GM19240 (cell line): ENCODE data around the gene KIF3B.
"Not testable (repeated sequence)": the region's sequence is repeated elsewhere in the genome, so short reads cannot be mapped to it uniquely, and the experiment has no call there.

ENCODE experiments used
- DNase-seq: peaks from one replicate; pipeline ENCODE4 v3.0.0; 2011; ENCODE audit warnings: low spot score; ENCODE audit not compliant: insufficient read length

The KIF3B gene

GRCh38 chr20:32277361-32278198 lies at the start of gene KIF3B:
TSS of gene KIF3B (plus strand) at chr20:32277651. CDS start at chr20:32309778, 32,127 bp downstream.
- peak; percentile 88 for DNase-seq

DNA sequence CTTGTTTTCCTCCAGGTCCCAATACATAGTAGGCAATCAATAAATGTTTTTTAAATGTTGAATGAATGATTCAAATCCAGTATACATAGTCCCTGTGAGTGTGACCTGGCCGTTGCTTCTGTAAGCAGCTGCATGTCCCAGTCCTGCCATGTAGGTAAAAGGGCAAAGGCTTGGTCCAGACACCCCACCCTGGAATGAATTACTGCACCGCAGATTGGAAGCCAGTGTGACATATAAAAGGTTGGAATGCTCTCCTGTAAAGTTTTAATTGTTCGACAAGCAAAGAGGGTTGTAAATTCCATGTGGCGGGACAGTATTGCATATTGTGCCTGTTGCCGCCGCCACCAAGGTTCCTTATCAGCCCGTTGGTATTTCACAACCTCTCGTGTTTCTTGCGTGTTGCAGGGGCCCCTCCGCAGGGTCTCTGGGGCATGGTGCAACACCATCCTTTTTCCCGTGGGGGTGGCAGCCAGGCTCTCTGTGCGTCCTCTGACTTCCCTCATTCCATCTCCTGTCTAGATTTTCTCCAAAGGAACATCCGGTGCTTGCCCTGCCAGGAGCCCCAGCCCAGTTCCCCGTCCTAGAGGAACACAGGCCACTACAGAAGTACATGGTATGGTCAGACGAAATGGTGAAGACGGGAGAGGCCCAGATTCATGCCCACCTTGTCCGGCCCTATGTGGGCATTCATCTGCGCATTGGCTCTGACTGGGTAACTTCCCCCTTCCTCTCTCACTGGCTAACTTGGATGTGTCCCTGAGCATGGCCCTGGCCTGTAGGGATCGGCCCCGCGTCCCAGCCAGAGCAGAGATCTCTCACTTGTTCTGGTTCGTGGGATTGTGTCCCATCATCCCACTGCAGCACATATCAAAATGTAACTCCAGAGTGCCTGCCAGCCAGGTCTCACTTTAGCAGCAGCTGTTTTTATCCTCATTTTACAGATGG lies 49.4 kb upstream of the KIF3B start:
- DNase-seq: no peak

GRCh38 chr20:32229251-32229747 lies 48.2 kb upstream of the KIF3B start:
- no peak for DNase-seq

- no peak for DNase-seq
Observed at GRCh38 chr20:32230707-32231106, 46.7 kb upstream of the KIF3B start.

- no peak for DNase-seq
Observed at GRCh38 chr20:32231245-32231644, 46.2 kb upstream of the KIF3B start.

DNA sequence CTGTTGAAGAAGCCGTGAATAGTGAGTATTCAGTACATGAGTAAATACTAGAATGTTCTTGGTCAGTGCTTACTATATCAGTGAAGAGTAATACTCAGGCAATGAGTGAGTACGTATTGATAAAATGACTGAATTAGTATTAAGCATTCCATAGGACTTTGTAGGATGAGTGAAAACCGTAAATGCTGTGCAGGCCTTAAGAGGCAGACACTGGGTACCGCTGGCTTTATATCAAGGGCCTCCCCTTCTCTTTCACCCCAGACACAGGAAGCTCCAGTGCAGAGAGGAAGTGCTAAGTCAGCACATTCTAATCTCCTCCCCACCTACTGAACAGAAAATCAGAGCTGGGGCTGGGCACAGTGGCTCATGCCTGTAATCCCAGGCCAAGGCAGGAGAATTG lies 45.6 kb upstream of the KIF3B start:
- no peak for DNase-seq

DNA sequence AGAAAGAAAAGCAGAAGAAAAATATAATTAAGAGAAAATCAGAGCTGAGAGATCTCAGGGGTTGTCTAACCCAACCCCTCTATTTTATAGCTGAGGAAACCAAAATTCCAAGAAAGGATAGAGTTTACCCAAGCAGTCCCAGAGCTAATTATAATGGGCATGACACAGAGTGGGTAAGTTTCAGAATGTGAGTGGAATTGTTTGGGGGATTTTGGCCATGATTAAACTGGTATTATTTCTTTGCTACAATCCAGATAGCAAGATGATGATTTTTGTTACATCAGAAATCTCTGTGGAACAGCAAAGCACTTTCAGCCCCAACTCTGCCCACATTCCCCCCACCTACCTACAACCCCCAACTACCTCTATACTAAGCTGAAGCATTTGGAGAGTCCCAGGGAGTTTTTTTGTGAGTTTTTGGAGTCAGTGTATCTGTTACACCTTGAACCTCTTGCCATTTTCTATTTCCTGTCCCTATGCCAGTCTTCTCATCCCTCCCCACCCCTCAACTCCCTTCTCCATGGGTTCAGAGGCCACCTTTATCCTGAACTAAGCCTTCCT lies 45.0 kb upstream of the KIF3B start:
- DNase-seq: no peak

DNA sequence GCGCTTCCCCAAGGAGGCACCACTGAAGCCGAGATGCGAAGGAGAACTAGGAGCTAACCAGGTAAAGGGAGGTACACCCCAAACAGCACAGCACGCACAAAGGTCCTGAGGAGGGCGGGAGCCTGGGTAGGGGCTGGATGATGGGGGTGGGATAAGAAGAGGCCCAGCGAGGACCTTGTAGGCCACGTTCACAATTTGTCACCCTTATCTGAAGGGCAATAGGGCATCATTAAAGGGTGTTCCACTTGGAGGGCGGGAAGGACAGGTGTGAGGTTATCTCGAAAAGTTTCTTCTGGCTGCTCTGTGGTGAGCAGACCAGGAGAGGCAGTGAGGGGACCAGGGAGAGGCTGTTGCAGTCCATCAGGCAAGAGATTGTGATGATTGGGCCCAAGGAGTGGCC lies 44.2 kb upstream of the KIF3B start:
- DNase-seq: no peak

GRCh38 chr20:32234135-32234808 lies 43.2 kb upstream of the KIF3B start:
- no peak for DNase-seq

DNA sequence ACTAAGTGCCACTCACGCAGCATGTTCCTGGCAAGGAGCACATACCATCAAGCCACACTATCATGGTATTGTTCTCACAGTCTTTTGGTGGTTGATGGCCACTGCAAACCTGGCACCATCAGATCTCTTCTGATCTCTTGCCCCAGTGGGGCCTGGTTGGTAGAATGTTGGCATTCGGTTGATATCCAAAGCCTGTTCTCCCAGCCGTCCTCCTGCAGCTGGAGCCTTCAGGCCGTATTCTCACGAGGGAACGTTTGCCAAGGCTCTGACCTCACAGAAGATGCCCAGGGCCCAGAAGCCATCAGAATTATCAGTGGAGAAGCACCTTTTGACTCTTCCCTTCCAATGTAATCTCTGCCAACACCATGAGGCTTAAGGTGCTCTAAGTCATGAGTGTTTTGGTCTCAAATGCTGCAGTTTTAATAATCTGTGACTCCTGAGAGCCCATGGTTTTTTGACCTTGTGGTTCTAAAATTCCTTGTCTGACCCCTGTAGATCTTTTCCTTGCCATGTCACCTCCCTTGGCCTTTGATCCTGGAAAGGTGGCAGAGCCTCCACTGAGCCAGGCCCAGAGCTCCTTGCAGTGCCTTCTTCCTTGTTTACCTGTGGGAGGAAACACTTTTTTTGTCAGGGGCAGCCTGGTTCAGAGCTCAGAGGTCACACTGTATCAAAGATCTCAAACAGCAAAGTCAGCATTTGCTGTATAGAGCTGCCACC lies 42.0 kb upstream of the KIF3B start:
- no peak for DNase-seq

DNA sequence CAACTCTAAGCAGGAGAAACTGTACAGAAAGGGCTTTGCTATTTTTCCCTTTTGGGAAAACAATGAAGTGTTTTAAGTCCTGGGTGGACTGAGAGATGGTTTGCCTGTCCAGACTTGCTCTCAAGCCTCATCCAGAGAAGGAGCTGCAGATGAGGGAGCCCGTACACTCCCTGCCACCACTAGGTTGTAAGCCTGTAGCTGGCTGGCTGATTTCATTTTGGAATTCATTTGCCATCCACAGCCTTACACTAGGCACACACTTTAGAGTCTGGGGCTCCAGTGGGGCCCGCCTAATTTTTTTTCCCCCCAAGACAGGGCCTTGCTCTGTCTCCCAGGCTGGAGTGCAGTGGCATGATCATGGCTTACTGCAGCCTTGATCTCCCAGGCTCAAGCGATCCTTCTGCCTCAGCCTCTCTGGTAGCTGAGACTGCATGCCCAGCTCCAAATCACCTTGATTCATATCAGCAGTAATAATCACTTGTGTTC lies 41.4 kb upstream of the KIF3B start:
- no peak for DNase-seq

GRCh38 chr20:32236819-32237218 lies 40.6 kb upstream of the KIF3B start:
- no peak for DNase-seq

DNA sequence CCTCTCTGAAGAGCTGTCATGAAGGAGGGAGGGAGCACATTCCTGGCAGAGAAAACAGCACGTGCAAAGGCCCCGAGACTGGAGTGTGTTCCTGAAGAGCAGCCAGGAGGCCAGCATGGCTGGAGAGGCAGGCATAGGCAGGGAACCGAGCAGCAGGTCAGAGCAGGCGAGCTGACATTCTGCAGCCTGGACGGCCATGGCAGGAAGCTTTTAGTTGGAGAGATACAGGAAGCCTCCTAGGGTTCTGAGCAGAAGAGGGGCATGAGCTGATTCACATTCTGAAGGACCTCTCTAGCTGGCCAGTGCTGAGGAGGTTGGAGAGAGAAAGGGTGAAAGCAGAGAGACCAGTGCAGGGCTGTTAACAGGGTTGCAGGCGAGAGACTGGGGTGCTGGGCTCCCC lies 40.0 kb upstream of the KIF3B start:
- DNase-seq: no peak

DNA sequence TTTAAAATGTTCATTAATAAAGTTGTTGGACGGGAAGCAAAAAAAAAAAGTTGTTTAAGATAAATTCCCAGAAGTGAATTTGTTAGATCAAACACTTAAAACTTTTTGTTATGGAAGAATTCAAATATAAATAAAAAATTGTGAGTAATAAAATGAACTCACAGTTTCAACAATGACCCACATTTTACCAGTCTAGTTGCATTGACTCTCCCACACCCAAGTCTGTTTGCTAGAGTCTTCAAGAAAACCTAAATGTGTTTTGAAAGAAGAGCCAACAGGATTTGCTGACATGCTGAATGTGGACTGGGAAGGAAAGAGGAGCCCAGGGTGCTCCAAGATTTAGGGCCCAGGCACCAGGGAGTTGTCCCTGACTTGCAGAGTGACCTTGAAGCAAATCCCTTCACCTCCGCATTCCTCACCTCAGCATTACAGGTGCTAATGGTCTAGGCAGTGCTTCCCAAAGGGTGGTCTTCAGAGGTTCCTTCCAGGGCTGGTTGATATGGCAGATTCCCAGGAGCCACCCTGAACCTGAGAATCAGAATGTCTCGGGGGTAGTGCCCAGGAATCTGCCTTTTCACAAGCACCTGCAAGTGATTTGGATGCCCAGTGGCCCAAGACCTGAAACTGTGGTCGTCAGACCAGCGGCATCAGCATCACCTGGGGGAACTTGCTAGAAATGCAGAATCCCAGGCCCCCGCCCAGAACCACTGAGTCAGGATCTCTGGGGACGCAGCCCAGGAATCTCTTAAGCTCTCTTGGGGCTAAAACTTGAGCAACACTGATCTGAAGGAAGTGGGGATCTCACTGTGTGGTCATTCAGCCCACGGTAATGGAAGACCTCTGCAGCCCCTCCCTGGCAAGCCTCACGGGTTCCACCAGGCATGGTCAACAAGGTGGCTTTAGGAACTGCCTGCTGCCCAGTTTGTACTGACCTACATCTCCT lies 38.7 kb upstream of the KIF3B start:
- no peak for DNase-seq

DNA sequence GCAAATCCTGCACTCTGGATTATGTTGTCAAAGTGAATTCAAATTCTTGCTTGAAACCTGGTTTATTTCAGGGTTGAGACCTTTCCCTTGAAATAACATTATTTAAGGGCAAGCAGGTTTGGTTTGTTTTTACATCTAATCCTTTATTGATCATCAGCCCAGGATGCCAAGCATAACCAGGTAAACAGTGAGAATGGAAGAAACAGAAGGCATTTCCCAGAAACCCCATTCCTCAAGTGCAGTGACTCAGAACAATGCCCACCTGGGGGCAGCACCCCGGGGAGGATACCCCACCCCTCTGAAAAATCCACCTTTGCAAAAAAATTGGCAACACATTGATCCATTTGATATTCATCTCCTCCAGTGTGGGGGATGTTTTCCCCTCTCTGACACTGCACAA lies 37.2 kb upstream of the KIF3B start:
- DNase-seq: no peak

GRCh38 chr20:32241807-32242206 lies 35.6 kb upstream of the KIF3B start:
- DNase-seq: no peak

GRCh38 chr20:32244150-32244823 lies 33.2 kb upstream of the KIF3B start:
- DNase-seq: no peak

DNA sequence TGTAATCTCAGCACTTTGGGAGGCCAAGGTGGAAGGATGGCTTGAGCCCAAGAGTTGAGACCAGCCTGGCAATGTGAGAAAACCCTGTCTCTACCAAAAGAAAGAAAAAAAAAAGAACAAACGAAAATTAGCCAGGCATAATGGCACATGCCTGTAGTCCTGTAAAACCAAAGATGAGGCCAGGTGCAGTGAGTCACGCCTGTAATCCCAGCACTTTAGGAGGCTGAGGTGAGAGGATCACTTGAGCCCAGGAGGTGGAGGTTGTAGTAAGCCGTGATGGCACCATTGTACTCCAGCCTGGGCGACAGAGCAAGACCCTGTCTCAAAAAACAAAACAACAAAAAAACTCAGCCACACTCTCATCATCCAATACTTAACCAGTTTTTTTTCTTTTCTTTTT lies 32.5 kb upstream of the KIF3B start:
- no peak for DNase-seq

DNA sequence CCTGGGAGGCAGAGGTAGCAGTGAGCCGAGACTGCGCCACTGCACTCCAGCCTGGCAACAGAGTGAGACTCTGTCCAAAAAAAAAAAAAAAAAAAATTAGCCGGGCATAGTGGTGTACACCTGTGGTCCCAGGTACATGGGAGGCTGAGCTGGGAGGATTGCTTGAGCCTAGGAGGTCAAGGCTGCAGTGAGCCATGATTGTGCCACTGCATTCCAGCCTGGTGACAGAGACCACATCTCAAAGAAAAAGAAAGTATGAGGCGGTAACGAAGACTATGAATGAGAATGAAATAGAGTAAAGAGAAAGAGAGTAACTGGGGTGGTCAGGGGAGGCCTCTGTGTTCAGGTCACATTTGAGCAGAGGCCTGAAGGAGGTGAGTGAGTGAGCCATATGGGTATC lies 31.2 kb upstream of the KIF3B start:
- not testable (repeated sequence) for DNase-seq
